HL-60 (cell line): Measurements from ENCODE around the gene UBE2L5.

Experiments
- GABPA ChIP-seq: IDR thresholded peaks from 2 replicates; pipeline ENCODE4 v1.6.1; 2012; ENCODE audit warnings: low read depth
- POLR2AphosphoS5 ChIP-seq: IDR thresholded peaks from 2 replicates; pipeline ENCODE4 v1.6.1; 2012; ENCODE audit warnings: low read depth
- SPI1 ChIP-seq: IDR thresholded peaks from 2 replicates; pipeline ENCODE4 v1.6.1; 2012; ENCODE audit warnings: low read depth, mild to moderate bottlenecking, borderline replicate concordance
- TF ChIP-seq, protein P1 (sequence below): IDR thresholded peaks from one replicate; pipeline ENCODE4 v1.5.1; 2011; ENCODE audit warnings: low read length, control low read depth, inconsistent platforms; ENCODE audit not compliant: insufficient read depth
- TF ChIP-seq, protein P2 (sequence below): IDR thresholded peaks from 2 replicates; pipeline ENCODE4 v1.6.1; 2012; ENCODE audit warnings: low read depth; ENCODE audit not compliant: insufficient replicate concordance

DNA sequence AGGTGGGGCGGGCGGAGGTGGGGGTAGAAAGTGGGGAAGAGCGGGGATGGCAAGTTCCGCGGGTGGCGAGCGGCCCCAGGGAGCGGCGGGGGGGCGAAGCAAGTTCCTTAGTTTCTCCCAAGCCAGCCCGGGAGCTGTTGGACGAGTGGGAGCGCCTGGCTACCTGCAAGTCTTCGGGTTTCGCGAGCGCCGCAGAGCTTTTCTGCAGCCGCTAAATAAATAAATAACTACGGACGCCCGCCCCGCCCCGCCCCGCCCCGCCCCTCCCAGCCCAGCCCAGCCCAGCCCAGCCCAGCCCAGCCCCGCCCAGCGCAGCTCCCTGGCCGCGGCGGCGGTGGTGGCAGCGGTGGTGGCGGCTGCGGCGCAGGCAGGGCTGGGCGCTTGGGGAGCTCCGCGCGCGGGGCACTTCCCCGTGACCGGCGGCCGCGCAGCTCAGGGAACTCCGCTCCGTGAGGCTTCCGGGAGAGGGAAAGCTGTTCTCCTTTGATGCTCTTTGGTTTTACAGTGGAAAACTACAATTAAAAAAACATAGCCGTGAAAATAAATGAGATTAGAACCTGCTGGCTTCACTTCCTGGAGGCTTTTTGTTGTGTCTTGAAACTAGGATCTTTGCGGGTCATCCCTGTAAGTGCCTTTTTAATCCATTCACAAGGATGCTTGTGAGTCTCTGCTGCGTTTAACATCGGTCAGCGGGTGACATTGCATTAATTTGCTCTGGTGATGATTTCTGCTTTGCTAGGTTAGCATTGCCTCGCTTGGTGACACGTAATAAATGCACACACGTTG, at the start of gene UBE2L5:
- TF ChIP-seq, protein P1, sequence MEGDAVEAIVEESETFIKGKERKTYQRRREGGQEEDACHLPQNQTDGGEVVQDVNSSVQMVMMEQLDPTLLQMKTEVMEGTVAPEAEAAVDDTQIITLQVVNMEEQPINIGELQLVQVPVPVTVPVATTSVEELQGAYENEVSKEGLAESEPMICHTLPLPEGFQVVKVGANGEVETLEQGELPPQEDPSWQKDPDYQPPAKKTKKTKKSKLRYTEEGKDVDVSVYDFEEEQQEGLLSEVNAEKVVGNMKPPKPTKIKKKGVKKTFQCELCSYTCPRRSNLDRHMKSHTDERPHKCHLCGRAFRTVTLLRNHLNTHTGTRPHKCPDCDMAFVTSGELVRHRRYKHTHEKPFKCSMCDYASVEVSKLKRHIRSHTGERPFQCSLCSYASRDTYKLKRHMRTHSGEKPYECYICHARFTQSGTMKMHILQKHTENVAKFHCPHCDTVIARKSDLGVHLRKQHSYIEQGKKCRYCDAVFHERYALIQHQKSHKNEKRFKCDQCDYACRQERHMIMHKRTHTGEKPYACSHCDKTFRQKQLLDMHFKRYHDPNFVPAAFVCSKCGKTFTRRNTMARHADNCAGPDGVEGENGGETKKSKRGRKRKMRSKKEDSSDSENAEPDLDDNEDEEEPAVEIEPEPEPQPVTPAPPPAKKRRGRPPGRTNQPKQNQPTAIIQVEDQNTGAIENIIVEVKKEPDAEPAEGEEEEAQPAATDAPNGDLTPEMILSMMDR = no peak
- TF ChIP-seq GABPA = peak; percentile 11; the same call in 1 of the 2 replicates
- TF ChIP-seq POLR2AphosphoS5 = 0 out of 2 replicates have a peak, but pooled peaks have one; percentile 25
- TF ChIP-seq, protein P2, sequence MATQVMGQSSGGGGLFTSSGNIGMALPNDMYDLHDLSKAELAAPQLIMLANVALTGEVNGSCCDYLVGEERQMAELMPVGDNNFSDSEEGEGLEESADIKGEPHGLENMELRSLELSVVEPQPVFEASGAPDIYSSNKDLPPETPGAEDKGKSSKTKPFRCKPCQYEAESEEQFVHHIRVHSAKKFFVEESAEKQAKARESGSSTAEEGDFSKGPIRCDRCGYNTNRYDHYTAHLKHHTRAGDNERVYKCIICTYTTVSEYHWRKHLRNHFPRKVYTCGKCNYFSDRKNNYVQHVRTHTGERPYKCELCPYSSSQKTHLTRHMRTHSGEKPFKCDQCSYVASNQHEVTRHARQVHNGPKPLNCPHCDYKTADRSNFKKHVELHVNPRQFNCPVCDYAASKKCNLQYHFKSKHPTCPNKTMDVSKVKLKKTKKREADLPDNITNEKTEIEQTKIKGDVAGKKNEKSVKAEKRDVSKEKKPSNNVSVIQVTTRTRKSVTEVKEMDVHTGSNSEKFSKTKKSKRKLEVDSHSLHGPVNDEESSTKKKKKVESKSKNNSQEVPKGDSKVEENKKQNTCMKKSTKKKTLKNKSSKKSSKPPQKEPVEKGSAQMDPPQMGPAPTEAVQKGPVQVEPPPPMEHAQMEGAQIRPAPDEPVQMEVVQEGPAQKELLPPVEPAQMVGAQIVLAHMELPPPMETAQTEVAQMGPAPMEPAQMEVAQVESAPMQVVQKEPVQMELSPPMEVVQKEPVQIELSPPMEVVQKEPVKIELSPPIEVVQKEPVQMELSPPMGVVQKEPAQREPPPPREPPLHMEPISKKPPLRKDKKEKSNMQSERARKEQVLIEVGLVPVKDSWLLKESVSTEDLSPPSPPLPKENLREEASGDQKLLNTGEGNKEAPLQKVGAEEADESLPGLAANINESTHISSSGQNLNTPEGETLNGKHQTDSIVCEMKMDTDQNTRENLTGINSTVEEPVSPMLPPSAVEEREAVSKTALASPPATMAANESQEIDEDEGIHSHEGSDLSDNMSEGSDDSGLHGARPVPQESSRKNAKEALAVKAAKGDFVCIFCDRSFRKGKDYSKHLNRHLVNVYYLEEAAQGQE = no peak
- no peak for TF ChIP-seq SPI1
